HG03196 (cell line): Measurements from ENCODE around the gene TERT.

Source experiments
- ATAC-seq: cut with Tn5 transposase; IDR thresholded peaks from one replicate; pipeline ENCODE4 v1.9.1; 2021; ENCODE audit not compliant: unreplicated experiment

TERT gene

DNA sequence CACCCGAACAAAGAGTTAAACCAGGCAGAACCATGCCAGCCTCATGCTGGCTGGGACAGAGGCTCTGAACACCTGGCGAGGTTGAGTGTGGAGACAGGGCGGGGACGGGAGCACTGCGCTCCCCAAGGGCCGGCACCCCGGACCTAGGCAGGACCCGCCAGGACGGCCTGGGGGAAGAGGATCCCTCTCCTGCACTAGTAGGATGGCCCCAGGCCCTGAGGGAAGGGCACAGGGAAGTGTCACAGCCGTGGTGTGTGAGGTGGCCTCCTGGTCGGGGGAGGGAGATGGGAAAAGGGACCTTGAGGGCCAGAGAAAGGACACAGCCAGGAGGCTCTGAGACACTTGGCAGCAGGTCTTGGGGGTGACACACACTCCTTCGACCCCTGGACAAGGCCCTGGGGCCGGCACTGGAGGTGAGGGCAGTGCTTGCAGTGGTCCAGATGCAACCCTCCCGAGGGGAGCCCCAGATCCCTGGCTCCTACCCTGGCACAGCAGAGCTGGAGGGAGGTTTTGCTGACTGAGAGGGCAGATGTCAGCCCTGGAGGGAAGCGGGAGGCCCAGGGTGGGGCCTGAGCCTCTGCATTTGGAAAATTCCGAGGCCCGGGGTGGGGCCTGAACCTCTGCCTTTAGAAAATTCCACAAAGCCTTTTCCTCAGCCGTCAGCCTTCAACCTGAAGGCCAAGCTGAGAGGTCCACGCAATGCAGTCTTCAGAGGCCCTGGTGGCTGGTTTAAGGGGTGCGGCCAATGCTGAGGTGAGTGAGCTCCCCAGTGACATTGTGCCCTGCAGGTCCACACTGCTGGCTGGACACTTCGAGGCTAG, 24.8 kb upstream of the TERT start:
- no peak for ATAC-seq

GRCh38 chr5:1318659-1319251, 23.9 kb upstream of the TERT start:
- ATAC-seq: no peak

DNA sequence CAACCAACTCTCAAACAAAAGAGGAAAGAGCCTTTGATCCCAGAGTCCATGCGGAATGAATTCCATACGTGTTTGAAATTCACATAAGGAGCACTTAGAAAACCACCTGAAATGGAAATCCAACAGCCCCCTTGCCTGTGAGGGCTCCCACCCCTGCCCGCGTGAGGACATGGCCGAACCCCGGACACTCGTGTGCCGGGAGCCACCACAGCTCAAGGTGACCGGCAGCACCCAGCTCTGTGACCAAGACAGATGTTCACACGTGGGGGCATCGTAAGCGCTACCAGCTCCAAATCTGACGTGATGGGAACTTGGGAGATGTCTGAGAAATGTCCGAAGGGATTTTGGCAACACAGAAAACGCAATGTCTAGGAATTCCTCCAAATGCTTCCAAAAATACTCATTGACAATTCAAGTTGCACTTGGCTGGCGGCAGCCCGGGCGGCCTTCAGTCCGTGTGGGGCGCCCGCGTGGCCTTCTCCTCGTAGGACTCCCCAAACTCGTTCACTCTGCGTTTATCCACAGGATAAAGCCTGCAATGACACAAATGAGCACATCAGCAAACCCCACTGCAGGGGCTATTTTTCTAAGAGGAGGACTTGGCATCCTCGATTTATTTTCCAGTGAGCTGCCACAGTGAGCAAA, 23.2 kb upstream of the TERT start:
- ATAC-seq: no peak

DNA sequence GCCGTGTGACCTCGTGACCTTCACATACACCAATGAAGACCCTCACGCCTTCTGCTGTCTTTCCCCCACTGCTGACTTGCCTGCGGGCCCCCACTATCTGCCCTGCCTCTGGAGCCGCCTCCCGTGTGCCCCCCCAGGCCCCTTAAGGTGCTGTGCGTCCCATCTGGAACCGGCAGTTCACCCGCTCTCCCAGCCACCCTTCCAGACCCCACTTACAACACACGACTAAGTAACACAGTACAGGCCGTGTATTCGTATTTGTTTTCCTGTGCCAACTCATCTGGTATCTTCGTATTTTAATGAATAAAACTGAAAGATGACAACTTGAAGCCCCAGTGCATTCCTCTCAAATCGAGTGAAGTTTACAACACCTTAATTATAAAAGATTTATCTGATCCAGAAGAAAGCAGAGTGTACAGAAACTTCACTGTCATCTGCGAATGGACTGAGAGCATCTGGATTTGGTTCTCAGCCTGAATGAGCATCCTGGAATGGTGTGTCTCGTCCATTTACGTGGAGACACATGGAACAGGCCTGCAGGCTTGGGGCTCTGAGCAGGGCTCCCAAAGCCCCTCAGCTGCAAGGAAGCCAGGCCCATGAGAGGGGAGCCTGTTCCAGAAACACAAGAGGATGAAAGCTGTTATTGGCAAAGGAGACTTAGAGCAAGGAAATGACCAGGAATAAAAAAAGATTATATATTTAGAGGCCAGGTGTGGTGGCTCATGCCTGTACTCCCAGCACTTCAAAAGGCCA, 21.9 kb upstream of the TERT start:
- ATAC-seq: no peak

- peak; percentile 47 for ATAC-seq
Observed at GRCh38 chr5:1315709-1316587, 21.1 kb upstream of the TERT start.

DNA sequence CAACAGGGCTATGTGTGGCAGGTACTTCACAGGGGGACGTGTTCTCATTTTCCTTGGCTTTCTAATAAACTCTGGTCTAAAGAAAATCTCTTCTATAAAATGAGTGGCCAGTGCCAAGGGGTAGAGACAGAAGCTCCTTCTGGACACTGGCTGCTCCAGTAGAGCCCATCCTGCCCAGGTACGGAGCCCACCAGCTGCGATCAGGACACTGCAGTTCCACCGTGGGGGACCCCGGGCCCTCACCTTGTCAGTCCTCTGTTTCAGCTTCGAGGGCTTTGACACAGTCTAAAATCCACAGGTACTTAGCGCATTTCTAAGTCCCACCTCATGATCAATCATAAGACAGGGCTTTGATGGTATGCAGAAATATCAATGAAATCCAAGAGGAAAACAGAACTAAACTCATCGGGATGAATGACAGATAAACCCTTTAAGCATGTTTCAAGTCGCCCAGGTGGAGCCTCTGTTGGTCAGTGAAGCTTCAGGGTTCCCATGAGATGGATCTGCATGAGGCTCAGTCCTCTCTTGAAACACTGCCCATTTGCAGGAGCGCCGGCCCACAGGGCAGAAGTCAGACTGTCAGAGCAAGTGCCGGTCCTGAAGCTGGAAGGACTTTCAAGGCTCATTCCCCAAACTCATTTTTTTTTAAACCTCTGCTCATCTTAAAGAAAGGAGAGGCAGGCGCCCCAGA, 20.3 kb upstream of the TERT start:
- no peak for ATAC-seq

DNA sequence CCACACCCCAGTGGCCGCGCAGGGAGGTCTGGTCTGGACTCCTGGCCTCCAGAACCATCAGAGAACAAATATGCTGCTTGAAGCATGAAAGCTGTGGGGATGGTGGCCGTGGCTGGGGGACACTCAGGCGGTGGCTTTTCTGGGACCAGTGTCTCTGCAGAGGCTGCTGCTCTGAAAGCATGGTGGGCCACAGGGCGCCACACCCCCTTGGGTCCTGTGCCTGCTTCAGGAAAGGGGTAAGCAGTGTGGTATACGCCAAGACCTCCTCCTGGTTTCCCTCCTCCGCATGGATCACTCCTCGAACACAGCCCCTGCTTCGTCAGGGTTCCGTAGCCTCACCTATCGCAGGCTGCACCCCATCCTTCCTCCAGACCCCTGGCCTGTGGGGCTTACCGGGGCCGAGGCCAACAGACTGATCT, 19.7 kb upstream of the TERT start:
- no peak for ATAC-seq

DNA sequence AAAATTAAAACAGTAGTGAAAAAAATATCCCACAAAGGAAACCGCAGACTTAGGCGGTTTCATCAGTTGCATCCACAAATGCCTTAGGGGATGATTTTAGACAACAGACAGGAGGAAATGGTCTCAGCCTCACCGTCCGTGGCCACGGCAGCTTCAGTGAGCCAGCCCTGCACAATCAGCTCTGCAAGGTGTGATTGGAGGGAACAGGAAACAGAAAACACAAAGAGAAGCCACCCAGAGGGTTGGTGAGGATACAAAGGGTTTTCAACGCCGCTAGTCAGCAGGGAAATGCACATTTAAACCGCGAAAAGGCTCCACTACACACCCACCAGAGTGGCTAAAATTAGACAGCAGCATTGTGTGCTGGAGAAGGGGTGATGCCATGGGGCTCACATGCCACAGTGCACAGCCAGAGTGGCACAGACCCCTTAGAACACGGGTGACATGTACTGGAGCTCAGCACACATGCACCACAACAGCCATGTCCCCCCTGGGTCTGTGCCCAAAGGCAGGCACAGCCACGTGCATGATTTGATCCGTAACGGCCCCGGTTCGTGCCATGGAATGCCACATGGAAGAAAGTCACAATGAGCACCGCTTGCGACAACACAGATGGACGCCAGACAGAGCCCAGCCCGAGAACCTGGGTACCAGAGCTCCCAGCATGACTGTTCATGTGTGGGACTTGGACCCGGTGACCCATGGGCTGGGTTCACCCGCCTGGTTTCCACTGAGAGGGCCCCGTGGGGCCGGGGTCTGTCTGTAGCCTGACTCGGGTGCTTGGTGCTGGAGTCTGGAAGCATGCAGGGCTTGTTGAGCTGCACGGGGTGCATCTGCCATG, 18.3 kb upstream of the TERT start:
- ATAC-seq: peak; percentile 81

DNA sequence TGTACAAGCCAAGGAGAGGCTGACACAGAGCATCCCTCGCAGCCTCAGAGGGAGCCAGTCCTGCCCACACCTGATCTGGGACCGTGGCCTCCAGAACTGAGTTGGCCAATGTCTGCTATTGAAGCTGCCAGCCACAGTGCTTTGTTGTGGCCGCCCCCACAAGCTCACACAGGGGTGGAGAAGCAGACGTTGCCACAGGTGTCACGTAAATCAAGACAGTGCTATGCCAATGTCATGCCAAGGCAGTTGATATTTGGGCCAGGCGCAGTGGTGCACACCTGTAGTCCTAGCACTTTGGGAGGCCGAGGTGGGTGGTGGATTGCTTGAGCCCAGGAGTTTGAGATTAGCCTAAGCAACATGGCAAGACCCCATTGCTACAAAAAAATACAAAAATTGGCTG, 17.3 kb upstream of the TERT start:
- ATAC-seq: no peak

DNA sequence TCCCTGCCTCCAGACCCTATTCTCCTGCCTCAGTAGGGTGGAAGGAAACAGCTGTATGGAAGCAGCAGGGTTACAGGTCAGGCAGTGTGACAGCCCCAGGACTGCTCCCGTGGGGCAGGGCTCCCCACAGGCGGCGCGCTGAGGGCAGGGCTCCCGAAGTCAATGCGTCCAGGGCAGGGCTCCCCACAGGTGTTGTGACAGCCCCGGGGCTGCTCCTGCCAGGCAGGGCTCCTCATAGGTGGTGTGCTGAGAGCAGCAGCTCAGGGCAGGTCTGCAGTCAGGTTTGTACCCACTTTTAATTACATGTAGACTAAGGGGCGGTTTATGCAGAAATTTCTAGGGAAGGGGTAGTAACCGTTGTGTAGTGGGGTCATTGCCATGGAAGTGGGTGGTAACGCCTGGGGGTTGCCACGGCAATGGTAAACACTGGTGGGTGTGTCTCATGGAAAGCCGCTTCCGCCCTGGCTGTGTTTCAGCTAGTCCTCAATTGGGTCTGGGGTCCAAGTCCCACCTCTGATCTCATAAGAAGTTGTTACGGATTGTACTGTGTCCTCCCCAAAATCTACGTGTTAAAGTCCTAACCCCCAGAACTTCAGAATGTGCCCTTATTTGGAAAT, 16.7 kb upstream of the TERT start:
- no peak for ATAC-seq

GRCh38 chr5:1310118-1310517, 15.2 kb upstream of the TERT start:
- ATAC-seq: no peak

- no peak for ATAC-seq
Observed at GRCh38 chr5:1304033-1304432, 9.2 kb upstream of the TERT start.

- no peak for ATAC-seq
Observed at GRCh38 chr5:1302258-1302657, 7.4 kb upstream of the TERT start.

GRCh38 chr5:1300581-1301083, 5.8 kb upstream of the TERT start:
- no peak for ATAC-seq

- no peak for ATAC-seq
Observed at GRCh38 chr5:1299961-1300360, 5.1 kb upstream of the TERT start.

- no peak for ATAC-seq
Observed at GRCh38 chr5:1299511-1299850, 4.6 kb upstream of the TERT start.

GRCh38 chr5:1298723-1299510, 4.0 kb upstream of the TERT start:
- no peak for ATAC-seq

DNA sequence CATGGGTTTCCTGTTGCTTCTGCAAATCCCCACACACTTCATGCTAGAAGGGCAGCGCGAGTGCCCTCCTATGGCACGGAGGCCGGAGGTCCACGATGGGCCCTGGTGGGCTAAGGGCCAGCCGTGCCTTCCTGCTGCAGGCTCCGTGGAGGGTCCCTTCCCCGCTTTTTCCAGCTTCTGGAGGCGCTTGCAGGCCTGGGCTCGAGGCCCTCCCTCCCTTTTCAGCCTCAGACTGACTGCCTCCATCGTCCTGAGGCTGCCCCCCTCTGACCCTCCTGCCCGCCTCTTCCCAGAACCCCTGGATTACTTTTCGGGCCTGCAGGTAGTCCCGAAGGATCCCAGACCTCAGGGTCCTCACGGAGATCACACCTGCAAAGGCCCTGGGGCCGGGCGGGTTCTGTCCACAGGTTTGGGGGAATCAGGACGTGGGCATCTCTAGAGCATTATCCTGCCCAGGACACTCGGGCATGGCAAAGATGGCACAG, 3.2 kb upstream of the TERT start:
- ATAC-seq: no peak
